ENCODE data around the gene PMM2. TPM values are rescaled to one million over a fixed set of nuclear protein-coding genes. Genes with fewer than 3 reads are reported as not detected.
A peak's percentile ranks its signal among the peaks of the same experiment; 100 is the strongest.

The PMM2 gene
- total RNA-seq, 6 experiments from 2014 or later: 18.6 to 47.8 (median 39.0) TPM

DNA sequence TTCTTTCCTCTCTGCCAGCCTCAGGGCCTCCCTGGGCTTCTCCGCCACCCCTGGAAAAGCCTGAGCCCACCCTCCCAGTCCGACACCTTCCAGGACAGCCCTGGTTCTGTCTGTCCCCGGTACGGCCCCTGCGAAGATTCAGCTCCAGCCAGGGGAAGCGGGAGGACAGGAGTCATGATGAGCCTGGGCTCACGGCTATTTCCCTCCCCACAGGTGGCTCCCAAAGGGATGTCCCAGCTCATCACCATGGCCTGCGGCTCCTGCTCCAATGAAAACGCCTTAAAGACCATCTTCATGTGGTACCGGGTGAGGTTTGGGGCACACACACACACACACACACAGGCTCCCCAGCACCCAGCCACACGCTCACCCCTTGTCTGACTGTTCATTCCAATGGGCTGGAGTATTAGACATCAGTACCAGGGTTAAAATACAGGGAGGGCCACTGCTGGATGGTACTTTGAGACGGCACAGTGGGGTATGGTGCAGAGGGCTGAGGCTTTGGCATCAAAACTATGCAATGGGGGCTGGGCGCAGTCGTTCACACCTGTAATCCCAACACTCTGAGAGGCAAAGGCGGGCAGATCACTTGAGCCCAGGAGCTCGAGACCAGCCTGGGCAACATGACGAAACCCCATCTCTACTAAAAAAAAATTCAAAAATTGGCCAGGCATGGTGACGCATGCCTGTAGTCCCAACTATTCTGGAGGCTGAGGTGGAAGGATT lies 33.0 kb upstream of the PMM2 start:
- no peak overlapping the region for H3K4me3 ChIP-seq

DNA sequence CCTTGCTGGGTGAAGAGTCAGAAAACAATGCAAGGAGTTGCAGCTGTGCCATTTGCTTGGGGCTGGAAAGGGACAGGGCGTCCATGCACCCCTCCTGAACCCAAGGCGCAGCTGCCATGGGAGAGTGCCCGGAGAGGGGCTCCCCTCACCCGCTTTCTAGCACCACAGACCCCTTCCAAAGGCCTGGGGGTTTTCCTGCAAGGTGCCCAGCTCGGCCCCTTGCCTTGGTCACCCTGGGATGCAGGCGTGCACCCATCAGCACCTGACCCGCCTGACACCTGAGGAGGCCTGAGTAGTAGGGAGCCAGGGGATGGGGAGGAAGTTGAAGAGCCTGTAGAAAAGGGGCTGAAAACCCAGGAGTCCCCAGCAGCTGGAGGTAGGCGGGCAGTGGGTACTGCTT lies 30.5 kb upstream of the PMM2 start:
- DNase-seq (no peak), ATAC-seq (peak in 1 of 4 donors; percentile 7)
- no peak for TF ChIP-seq POLR2A (IDR thresholded peaks at IDR 0.05)
- TF ChIP-seq, protein P1, sequence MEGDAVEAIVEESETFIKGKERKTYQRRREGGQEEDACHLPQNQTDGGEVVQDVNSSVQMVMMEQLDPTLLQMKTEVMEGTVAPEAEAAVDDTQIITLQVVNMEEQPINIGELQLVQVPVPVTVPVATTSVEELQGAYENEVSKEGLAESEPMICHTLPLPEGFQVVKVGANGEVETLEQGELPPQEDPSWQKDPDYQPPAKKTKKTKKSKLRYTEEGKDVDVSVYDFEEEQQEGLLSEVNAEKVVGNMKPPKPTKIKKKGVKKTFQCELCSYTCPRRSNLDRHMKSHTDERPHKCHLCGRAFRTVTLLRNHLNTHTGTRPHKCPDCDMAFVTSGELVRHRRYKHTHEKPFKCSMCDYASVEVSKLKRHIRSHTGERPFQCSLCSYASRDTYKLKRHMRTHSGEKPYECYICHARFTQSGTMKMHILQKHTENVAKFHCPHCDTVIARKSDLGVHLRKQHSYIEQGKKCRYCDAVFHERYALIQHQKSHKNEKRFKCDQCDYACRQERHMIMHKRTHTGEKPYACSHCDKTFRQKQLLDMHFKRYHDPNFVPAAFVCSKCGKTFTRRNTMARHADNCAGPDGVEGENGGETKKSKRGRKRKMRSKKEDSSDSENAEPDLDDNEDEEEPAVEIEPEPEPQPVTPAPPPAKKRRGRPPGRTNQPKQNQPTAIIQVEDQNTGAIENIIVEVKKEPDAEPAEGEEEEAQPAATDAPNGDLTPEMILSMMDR (IDR thresholded peaks at IDR 0.05): no peak
- no peaks in the 10 kb centered on the region for H3K9me3 ChIP-seq
- no peaks in the 10 kb centered on the region for H3K4me1 ChIP-seq
- H3K4me3 ChIP-seq: no peak overlapping the region
- no peak overlapping the region for H3K27ac ChIP-seq
- H3K36me3 ChIP-seq: peaks cover 0 to 73% (median 32%) of the 10 kb centered on the region in 4 donors
- WGBS (ENCODE audit: insufficient coverage, low coverage, low lambda C conversion rate, missing lambda C conversion rate): 100% methylated on average over 2 of the region's 8 CpGs
- H3K27me3 ChIP-seq: no peaks in the 10 kb centered on the region
- intact Hi-C loops (cut with DNase I): no loop called here

More for the DNA sequence above, 33.0 kb upstream of the PMM2 start:
- H3K4me1 ChIP-seq: no peaks in the 10 kb centered on the region
- H3K27ac ChIP-seq: no peak overlapping the region
- TF ChIP-seq, protein P1 (IDR thresholded peaks at IDR 0.05): no peak
- no peak for TF ChIP-seq POLR2A (IDR thresholded peaks at IDR 0.05)
- no peaks in the 10 kb centered on the region for H3K27me3 ChIP-seq
- no peak for ATAC-seq
- WGBS (ENCODE audit: insufficient coverage, low coverage, low lambda C conversion rate, missing lambda C conversion rate): 100% methylated on average over 5 of the region's 18 CpGs
- no peaks in the 10 kb centered on the region for H3K9me3 ChIP-seq
- peaks cover 0 to 69% (median 25%) of the 10 kb centered on the region in 4 donors for H3K36me3 ChIP-seq
- intact Hi-C loops (cut with DNase I): no loop called here
- no peak for DNase-seq

- DNase-seq (no peak), ATAC-seq (no peak)
- peaks cover 0 to 80% (median 36%) of the 10 kb centered on the region in 4 donors for H3K36me3 ChIP-seq
- intact Hi-C loops (cut with DNase I): no loop called here
- no peaks in the 10 kb centered on the region for H3K4me1 ChIP-seq
- WGBS (ENCODE audit: insufficient coverage, low coverage, low lambda C conversion rate, missing lambda C conversion rate): 95% methylated on average over 11 of the region's 12 CpGs
- no peak overlapping the region for H3K4me3 ChIP-seq
- H3K27me3 ChIP-seq: no peaks in the 10 kb centered on the region
- TF ChIP-seq, protein P1 (IDR thresholded peaks at IDR 0.05): no peak
- no peak overlapping the region for H3K27ac ChIP-seq
- no peaks in the 10 kb centered on the region for H3K9me3 ChIP-seq
Measured at GRCh38 chr16:8768283-8768682, 29.4 kb upstream of the PMM2 start.

DNA sequence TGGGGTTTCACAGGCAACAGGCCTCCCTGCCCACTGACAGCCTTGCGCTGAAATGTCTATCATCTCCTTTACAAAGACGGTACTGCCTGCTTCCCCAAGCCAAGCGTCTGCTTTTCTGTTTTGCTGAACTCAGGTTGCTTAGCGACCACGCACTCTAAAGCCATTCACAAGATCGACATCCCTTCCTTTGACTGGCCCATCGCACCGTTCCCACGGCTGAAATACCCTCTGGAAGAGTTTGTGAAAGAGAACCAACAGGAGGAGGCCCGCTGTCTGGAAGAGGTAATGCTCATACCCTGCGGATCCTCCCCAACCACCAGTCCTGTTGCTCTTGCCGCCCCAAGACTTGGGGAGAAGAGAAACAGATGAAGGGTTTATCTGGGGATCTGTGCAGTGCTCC lies 28.9 kb upstream of the PMM2 start:
- Histone ChIP-seq H3K4me3 (no peak overlapping the region), H3K27ac (no peak overlapping the region), H3K27me3 (no peaks in the 10 kb centered on the region), H3K36me3 (peaks cover 0 to 84% (median 36%) of the 10 kb centered on the region in 4 donors), H3K4me1 (no peaks in the 10 kb centered on the region), H3K9me3 (no peaks in the 10 kb centered on the region)
- TF ChIP-seq POLR2A (IDR thresholded peaks at IDR 0.05): no peak
- TF ChIP-seq, protein P1 (IDR thresholded peaks at IDR 0.05): no peak
- 92% methylated on average over 12 of the region's 12 CpGs for WGBS (ENCODE audit: insufficient coverage, low coverage, low lambda C conversion rate, missing lambda C conversion rate)
- ATAC-seq: no peak
- no peak for DNase-seq
- intact Hi-C loops (cut with DNase I): no loop called here
